ENCODE results near the gene HS3ST1.
"Not testable (repeated sequence)": the region's sequence is repeated elsewhere in the genome, so short reads cannot be mapped to it uniquely, and the experiment has no call there.

The HS3ST1 gene

GRCh38 chr4:11397819-11398610 lies 30.7 kb downstream of the HS3ST1 start:
- peak; percentile 3 for DNase-seq

DNA sequence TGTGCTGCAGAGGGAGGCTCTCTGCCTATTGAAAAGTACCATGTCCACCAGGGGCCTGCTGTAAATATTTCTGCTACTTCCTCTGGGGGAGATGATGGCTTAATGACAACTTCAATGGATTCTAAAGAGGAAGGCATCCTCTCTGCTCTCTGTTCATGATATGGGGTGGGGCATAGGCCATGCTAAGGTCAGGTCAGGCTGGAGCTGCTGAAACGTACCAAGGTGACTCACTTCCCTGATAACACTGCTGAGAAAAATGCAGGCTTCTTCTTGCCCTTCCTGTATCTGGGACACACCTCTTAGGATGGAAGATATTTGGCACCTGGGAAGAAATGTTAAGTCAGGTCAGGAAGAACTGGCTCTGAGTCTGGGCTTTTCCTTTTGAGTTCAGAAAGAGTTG lies 31.5 kb downstream of the HS3ST1 start:
- DNase-seq: no peak

DNA sequence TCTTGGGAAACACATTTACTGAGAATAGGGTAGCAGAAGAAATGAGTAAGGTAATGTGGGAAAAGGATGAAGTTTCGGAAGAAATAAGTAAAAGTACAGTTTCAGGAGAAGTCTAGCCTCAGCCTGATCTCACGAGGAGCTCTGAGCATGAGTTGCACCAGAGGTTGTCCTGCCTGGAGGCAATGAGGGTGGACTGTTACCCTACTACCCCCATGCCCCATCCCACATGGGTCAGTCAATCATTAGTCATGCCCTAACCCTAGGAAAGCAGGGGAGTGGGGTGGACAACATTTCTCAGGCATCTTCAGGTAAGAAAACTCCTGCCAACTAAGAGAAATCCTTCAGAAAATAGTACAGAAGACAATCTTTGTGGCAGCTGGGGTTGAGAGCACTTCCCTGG lies 35.1 kb downstream of the HS3ST1 start:
- no peak for DNase-seq

DNA sequence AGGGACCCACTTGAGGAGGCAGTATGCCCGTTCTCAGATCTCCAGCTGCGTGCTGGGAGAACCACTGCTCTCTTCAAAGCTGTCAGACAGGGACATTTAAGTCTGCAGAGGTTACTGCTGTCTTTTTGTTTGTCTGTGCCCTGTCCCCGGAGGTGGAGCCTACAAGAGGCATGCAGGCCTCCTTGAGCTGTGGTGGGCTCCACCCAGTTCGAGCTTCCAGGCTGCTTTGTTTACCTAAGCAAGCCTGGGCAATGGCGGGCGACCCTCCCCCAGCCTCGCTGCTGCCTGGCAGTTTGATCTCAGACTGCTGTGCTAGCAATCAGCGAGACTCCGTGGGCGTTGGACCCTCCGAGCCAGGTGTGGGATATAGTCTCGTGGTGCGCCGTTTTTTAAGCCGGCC lies 44.6 kb downstream of the HS3ST1 start:
- not testable (repeated sequence) for DNase-seq

GRCh38 chr4:11376571-11376970 lies 52.1 kb downstream of the HS3ST1 start:
- no peak for DNase-seq

DNA sequence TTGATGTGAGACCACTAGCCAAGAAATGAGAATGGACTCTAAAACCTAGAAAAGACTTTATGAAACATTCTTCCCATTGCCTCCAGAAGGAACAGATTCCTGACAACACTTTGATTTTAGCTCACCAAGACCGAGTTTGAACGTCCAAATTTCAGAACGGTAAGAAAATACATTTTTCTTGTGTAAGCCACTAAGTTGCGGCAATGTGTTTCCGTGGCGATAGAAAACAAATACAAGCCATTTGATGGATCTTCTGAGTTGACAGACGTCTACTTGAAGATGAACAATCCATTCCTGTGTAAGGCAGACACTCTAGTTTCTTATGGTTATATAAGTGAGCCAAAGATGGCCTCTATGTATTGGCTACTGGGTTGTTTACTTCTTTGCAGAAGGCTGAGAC lies 52.5 kb downstream of the HS3ST1 start:
- DNase-seq: no peak

DNA sequence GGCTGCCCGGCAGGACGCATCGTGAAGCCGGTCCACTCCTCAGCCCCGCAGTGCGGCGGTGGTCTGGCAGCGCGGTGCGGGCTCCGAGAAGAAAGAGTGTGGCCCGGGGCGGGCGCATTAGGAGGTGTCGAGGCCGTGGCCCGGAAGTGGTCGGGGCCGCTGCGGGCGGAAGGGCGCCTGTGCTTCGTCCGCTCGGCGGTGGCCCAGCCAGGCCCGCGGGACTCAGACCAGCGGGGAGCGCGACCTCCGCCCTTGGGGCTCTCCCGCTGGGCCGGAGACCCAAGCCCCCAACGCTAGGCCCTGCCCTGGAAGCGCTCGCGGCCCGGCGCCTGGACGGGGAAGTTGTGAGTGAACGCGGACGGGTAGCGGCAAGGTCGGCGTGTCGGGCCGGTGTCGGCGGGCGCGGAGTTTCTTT lies 60.0 kb downstream of the HS3ST1 start:
- DNase-seq: peak; percentile 13

DNA sequence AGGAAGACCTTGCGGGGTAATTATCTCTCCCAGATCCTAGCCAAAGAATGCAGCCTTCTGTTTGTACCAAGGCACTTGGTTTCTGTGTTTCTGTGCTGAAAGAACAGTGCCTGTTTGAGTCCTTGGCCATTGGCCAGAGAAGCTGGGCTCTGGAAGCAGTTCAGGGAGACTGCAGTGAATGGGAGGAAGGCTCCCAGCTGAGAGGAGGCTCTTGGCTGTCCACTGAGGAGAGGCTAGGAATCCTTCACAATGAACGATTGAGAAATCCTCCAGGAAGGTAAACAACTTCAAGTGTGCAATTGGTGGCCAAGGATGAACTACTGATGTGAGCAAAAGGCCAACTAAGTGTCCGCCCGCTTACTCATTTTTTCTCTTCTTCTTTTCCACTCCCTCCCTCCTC lies 61.3 kb downstream of the HS3ST1 start:
- peak; percentile 6 for DNase-seq

- DNase-seq: no peak
Measured at GRCh38 chr4:11366859-11367258, 61.8 kb downstream of the HS3ST1 start.

- DNase-seq: no peak
Measured at GRCh38 chr4:11365039-11365438, 63.7 kb downstream of the HS3ST1 start.

GRCh38 chr4:11359591-11359990 lies 69.1 kb downstream of the HS3ST1 start:
- no peak for DNase-seq

DNA sequence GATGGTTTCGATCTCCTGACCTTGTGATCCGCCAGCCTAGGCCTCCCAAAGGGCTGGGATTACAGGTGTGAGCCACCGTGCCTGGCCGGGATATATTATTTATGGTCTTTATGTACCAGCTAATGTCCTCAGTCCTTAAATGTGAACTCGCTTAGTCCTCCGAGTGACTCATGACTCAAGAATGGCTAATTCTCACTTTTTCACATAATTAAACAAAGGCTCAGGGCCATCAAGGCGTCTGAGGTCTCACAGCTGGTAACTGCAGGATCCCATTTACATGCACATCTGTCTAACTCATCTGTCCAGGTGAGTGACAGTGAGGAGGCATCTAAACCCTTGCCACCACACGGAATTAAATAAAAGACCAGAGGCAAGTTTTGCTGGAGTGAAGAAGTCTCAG lies 73.5 kb downstream of the HS3ST1 start:
- DNase-seq: no peak

DNA sequence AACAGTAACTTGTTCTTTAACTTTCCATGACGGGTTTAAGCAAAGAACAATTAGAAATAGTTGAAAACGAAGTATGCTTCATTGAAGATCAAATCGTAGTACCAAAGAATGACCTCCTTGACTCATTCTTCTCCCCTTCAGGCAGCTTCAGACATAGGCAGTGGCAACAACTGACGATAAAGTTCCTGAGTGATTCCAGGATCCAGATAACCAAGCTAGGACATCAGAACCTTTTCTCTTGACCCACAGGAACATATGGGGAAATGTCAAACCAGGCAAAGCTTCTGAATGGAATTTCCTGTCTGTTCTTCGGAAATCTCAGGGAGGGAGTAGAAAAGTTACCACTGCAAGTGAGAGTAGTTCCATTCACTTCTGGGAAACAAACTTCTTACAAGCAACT lies 74.2 kb downstream of the HS3ST1 start:
- no peak for DNase-seq

DNA sequence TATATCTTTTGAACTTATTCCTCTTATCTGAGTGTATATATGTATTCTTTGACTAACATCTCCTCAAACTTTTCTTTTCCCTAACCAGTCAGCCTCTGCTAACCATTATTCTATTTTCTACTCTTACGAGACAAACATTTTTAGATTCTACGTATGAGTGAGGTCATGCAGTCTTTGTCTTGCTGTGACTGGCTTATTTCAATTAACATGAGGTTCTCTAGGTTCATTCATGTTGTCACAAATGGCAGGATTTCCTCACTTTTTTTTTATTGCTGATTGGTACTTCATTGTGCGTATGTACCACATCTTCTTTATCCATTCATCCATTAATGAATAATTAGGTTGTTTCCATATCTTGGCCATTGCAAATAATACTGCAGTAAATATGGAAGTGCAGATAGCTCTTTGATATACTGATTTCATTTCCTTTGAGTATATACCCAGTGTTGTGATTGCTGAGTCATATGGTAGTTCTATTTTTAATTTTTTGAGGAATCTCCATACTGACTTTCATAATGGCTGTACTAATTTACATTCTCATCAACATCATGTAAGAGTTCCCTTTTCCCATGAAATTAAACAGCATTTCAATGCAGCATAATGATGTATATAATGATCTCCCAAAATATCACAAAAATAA lies 80.1 kb downstream of the HS3ST1 start:
- DNase-seq: peak; percentile 25

GRCh38 chr4:11344916-11345315 lies 83.8 kb downstream of the HS3ST1 start:
- DNase-seq: no peak

DNA sequence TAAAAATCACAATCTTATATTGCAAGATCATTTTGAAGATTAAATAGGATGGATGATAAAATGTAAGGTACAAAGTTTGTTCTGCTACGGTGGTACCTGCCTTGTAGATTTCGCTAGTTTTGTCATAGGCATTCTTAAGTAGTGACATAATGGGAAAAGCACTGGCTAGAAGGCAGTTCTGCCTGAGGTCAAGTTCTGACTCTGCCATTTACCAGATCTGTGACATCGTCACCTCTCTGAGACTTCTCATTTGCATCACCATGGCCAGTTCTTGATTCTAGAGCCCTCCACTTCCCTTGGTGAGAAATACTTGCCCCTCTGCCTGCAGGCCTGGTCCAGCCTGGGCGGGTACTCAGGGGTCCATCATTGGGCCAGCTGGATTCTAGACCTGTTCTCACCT lies 85.2 kb downstream of the HS3ST1 start:
- DNase-seq: no peak

Data from suppressor macrophage treated with lipopolysaccharide for 4 hours (primary cell).